Mammary epithelial cell (primary cell): Measurements from ENCODE around the gene C1QTNF9.

ENCODE experiments used
- EZH2 ChIP-seq: IDR thresholded peaks from 2 replicates; pipeline ENCODE4 v1.6.1; 2012; ENCODE audit warnings: low read length, inconsistent platforms, borderline replicate concordance
- TF ChIP-seq, protein P1 (sequence below), 2 donors: IDR thresholded peaks in 1 of 2; conservative IDR thresholded peaks in 1 of 2; 2 replicates each; pipeline ENCODE4 v1.5.1; 2011 to 2012; ENCODE audit warnings: inconsistent platforms in 2 of 2, low read length in 2 of 2, mild to moderate bottlenecking in 2 of 2, control low read depth in 1 of 2, low read depth in 1 of 2; ENCODE audit not compliant: insufficient read depth in 1 of 2; ENCODE audit errors: extremely low read depth in 1 of 2

DNA sequence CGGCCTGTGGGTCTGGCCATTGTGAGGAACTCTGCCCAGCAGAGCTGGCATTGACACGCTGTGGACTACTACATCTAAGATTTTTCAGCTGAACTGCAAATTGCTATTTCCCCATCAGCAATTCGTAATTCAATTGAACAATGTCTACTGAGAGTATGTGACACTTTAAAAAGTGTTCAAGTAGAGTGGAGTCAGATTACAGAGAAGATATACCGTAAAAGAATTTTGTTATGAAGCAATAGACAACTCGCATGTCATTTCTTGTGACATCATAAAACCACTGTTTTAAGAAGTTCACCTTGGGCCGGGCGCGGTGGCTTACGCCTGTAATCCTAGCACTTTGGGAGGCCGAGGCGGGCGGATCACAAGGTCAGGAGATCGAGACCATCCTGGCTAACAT is 32.5 kb upstream of the C1QTNF9 start:
- TF ChIP-seq, protein P1, sequence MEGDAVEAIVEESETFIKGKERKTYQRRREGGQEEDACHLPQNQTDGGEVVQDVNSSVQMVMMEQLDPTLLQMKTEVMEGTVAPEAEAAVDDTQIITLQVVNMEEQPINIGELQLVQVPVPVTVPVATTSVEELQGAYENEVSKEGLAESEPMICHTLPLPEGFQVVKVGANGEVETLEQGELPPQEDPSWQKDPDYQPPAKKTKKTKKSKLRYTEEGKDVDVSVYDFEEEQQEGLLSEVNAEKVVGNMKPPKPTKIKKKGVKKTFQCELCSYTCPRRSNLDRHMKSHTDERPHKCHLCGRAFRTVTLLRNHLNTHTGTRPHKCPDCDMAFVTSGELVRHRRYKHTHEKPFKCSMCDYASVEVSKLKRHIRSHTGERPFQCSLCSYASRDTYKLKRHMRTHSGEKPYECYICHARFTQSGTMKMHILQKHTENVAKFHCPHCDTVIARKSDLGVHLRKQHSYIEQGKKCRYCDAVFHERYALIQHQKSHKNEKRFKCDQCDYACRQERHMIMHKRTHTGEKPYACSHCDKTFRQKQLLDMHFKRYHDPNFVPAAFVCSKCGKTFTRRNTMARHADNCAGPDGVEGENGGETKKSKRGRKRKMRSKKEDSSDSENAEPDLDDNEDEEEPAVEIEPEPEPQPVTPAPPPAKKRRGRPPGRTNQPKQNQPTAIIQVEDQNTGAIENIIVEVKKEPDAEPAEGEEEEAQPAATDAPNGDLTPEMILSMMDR (conservative IDR thresholded peaks at IDR 0.05 in 1 of 2, IDR thresholded peaks at IDR 0.05 in 1 of 2; ENCODE audit: extremely low read depth in 1 of 2, insufficient read depth in 1 of 2, low read depth in 1 of 2, low read length in 2 of 2): no peak
- TF ChIP-seq EZH2: no peak
